Measurements from ENCODE around the gene QSOX2. TPM values are rescaled to one million over a fixed set of nuclear protein-coding genes. Genes with fewer than 3 reads are reported as not detected.

QSOX2 gene
- total RNA-seq, result 9.4 and 14.5 TPM in 2 replicates

GRCh38 chr9:136245219-136246150, at the start of gene QSOX2:
TSS of gene QSOX2 (minus strand) at chr9:136245812. CDS start at chr9:136245803, 9 bp downstream.

DNA sequence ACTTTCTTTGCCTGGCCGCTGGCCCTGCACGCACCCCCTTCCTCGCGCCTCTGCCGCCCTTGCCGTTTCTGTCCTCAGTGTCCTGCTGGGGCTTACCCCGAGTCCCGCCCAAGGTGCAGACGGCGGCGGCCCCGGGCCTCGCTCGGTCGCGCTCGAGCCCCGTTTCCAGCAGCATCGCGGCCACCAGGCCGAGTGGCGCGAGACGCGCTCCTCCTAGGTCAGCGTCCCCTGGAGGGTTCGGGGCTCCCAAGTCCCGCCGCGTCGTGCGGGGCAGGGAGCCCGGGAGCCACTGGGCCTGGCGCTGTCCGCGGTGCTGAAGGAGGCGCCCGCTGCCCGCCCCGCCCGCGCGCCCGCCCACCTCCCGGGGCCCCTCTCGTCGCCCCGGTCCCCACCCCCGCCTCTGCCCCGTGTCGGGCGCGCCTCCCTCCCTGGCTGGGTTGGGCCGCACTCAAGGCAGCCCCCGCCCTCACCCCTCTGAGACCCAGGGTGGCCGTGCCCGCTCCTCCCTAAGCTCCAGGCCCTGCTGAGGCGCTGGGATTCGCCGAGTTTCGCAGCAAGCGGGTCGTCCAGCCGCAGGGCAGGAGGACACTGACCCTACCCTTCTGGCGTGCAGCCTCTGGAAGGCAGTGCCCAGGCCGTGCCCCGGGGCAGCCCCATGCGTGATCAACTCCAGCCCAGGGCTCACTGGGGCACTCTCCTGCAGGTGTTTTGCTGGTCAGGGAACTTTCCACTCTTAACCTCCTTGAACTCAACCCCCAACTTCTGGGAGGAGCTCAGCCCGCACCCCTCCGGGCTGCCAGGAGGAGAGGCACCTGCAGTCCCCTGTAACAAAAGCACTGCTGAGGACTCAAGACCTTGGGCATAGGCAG, 40.5 kb downstream of the QSOX2 start, which contains the start of gene LHX3:
LHX3 (minus strand) TSS at position 291 of the 869 bp plus-strand sequence; CDS start at position 175, 116 bp downstream.

Other genes starting within 250 kb of the QSOX2 start
- 18.8 and 28.8 TPM in 2 replicates for gene NACC2, start 150.5 kb downstream of the QSOX2 start, total RNA-seq
- 46.5 and 60.6 TPM in 2 replicates for gene TMEM250, start 126.9 kb downstream of the QSOX2 start, total RNA-seq
- not detected in 2 replicates for gene LHX3, start 40.7 kb downstream of the QSOX2 start, total RNA-seq
- gene CCDC187, start 58.3 kb upstream of the QSOX2 start, total RNA-seq, result not detected in 2 replicates
- 24.7 and 34.4 TPM in 2 replicates for gene GPSM1, start 81.7 kb upstream of the QSOX2 start, total RNA-seq
- gene DNLZ, start 117.9 kb upstream of the QSOX2 start, total RNA-seq, result 9.3 and 19.3 TPM in 2 replicates
- 0.27 and 0.28 TPM in 2 replicates for gene CARD9, start 127.9 kb upstream of the QSOX2 start, total RNA-seq
- 8.4 and 8.7 TPM in 2 replicates for gene SNAPC4, start 154.4 kb upstream of the QSOX2 start, total RNA-seq
- gene ENTR1, start 164.8 kb upstream of the QSOX2 start, total RNA-seq, result 30.4 and 31.4 TPM in 2 replicates
- 42.4 and 47.2 TPM in 2 replicates for gene PMPCA, start 164.8 kb upstream of the QSOX2 start, total RNA-seq
- 4.9 and 6.5 TPM in 2 replicates for gene INPP5E, start 194.0 kb upstream of the QSOX2 start, total RNA-seq
- gene SEC16A, start 237.2 kb upstream of the QSOX2 start, total RNA-seq, result 17.7 and 24.4 TPM in 2 replicates

All from endothelial cell of coronary artery (primary cell).